ENCODE measurements around the gene NAA30. TPM values are rescaled to one million over a fixed set of nuclear protein-coding genes. Genes with fewer than 3 reads are reported as not detected.
A peak's percentile ranks its signal among the peaks of the same experiment; 100 is the strongest.

Gene NAA30
- total RNA-seq, 1 experiment from 2014 or later: 13.6 TPM

DNA sequence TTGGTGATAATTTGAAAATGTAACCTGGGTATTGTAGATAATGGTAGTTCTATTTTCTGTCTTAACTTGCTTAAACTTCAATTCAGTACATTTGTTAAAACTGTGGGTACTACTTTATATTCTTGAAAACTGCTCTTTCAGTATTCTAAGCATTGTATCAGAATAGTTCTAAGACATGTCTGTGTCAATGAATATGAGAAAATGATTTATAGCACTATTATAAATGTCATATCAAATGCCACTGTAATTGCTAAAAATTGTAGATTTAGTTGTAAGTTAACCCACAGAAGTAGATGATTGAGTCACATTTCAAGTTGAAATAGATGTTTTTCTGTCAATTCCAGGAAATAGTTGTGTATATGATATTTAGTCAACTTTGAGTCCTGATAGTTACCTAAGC, 2.4 kb downstream of the NAA30 start:
- DNase-seq (ENCODE audit: low read depth): no peak

DNA sequence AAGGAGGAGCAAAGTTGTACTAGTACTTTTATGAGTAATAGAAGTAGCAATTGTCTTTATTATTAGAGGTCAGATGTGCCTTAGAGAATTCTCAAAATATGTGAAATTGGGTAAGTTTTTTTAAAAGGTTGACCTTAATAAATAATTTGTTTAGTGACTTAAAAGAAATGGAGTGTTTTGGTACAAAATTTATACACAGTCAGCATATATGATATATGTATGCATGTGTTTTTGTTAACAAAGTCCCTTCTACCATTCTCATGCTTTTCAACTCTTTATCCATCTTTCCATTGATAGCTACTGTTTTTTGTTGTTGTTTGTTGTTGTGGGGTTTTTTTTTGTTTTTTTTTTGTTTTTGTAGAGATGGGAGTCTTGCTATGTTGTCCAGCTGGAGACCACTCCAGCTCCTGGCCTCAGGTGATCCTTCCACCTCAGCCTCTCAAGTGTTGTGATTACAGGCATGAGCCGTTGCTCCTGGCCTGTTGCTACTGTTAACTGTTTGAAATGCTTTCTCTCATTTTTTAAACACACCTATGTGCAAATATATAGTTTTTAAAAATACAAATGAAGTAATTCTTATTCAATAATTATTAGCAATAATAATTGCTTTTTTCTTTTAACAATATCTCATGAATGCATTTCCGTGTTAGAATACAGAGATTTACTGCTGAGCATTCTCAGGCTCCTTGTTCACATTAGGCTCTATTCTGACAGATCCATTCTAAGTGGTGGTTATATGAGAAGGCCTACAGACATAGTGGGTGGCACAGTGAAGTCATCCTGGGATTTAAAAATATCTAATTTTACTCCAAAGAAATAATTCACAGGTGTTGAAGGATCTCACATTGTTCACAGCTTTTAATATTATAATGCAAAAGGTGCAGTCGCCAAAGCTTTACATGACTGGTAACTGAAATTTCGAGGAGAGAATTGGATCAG, 10.4 kb downstream of the NAA30 start:
- DNase-seq (ENCODE audit: low read depth): no peak

DNA sequence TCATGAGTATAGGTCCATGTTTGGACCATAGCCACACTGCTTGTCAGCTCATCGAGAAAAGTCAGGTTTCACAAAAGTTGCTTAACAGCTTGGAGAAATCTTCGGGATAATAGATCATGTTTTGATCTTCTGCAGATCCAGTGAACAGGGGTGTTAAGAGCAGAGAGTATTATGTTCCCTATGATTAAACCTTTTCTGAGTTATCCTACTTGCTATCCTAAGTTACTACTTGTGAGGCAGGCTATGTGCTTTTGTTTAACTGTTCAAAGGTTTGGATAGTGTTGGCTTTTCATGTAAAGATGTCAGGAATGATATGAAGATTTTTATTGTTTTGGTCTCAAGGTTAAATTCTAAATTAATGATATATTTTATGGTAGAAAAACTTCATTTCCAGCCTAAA, 11.1 kb downstream of the NAA30 start:
- DNase-seq (ENCODE audit: low read depth): no peak

DNA sequence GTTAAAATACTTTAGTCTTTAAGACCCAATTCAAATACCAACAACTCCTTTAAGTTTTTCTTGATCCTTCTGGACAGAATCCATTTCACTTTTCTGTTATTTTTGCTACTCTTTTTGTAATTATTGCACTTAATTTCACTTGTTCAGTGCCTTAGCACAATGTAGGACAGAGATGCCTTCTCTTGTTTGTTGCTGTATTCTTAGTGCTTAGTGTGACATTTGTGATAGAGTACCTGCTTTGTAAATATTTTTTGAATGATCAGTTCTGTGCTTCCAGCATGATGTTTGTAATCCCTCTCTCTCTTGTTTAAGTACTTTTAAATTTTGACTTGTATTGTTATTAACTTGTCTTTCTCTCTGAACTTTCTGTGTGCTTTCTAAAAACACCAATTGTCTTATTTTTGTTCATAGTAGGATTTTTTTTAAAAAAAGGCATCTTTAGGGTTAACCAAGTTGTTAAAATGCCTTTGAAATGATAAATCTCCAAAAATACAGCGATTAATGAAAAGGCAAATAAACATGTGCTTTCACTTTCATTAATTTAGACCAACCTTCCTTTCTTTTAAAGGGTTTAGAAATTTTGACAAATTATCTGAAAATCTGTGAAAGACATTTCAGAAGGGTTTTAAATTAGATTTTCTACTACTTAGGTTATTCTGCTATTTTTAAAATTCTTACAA, 11.9 kb downstream of the NAA30 start:
- DNase-seq (ENCODE audit: low read depth): no peak

DNA sequence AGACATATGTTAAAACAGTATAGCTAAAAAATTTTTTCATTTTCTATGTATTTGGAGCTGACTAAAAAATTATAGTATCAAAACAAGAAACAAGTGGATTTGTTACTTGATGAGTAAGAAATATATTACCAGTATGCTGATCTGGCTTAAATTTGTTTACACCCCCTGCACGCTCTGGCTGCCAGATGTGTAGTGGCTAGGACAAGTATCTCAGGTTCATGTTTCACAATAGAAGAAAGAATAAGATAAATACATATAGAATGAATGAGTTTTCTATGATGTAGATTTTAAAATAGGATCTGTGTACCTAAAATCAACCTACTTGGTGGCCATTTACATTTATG, 13.1 kb downstream of the NAA30 start:
- DNase-seq (ENCODE audit: low read depth): no peak

DNA sequence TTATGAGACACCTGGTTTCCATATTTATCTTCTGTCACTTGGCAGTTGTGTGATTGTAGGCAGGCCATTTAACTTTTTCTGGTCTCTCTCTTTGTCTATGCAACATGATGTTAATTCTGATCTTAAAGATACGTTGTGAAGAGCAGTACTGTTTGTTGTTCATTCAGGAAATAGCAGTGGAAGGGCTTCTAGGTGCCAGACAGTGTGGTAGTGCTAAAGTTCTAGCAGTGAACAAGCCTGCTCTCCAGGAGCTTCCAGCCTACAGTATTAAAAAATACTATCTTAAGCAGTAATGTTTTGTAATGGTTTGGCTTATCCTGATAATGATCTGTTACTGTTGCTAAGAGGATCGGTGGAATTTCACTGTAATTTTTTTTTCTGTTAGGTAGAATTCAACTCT, 15.2 kb downstream of the NAA30 start:
- DNase-seq (ENCODE audit: low read depth): no peak

DNA sequence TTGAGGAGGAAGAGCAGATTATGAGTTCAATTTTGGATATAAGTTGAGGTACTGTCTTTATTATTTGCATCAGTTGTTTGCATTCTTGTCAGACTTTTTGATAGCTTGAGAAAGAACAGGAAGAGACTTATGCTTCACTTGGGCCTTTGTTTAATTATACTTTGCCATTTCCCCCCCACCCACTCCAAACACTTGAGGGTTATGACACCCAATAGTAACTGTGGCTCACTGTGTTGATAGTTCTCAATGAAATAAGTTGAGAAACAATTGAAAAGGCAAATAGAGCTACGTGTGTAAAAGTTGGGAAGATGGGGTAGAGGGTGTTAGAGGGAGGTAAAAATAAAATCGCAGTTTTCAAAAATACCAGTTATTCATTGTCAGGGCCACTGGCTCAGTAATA, 17.7 kb downstream of the NAA30 start:
- no peak for DNase-seq (ENCODE audit: low read depth)

DNA sequence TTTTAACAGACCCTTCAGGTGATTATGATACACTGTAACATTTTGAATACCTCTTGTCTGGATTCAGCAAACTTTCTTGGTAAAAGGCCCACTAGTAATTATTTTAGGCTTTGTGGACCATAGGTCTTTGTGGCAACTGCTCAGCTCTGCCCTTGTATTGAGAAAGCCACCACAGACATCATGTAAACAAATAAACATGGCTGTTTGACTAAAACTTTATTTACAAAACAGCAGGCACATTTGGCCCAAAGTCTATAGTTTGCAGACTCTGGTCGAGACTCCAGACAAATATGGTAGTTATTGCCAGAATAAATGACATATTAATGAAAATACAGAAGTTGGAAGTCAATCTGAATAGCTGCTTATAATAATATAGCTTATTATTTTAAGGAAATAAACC, 18.2 kb downstream of the NAA30 start:
- no peak for DNase-seq (ENCODE audit: low read depth)

DNA sequence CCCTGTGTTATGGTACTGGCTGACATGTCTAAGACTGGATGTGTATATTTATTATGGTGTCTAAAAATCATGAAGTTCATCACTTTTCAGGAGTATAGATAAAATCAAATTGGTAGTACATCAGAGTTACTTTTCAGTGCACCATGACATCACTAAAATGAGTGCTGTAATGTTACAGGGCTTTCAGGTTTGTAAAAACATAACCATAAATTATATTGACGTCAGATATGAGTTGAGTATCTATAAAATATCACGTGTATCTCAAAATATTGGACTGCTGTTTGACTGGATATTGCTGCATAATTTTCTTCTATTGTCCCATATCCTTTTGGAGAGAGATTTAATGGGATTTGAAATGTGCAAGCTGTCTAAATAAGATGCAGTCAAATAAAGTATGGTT, 22.0 kb downstream of the NAA30 start:
- DNase-seq (ENCODE audit: low read depth): no peak

DNA sequence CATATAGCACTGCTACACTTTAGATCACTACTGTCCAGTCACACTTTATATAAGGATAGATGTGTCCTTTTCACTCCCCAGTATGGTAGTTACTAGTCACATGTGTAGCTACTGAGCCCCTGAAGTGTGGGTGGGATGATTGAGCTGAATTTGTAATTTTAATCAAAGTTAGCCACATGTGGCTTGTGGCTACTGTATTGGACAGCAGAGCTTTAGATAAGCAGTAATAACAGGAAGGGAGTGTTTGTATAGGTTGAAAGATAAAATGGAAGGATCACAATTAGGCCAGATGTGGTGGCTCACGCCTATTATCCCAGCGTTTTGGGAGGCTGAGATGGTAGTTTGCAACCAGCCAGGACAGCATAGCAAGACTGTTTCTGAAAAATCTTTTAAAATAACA, 23.5 kb downstream of the NAA30 start:
- no peak for DNase-seq (ENCODE audit: low read depth)

DNA sequence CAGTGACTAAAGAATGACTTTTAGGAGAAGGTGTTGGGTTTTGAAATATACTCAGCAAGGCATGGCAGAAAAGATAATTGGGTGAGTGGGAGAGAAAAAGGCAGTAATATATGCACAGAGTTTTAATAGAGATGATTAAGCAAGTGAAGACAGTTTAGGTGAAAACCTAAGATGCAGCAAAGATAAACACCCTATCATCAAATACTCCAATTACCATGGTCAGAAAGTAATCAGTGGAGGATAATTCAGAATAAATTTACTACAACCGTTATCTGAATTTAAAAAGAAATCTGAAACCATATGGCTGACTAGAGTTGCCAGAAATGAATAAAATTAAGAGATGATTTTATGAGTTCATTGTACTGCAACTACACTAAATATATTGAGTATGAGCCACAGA, 26.8 kb downstream of the NAA30 start:
- no peak for DNase-seq (ENCODE audit: low read depth)

DNA sequence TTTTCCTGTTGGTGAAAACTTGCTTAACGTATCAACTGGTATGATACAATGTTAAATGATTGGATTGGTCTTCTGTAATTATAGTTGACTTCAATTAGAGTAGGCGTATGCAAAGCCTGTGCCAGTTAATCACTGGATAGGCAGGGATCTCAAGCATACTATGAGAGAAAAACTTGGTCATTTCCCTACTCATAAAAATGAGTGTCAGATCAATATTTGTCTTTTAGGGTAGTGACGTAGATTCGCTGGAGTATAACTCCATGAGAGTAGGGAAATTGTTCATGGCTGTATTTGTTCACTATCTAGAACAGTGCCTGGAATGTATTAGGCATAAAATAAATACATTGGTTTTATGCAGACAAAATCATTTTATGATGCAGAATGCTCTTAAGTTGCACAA, 28.6 kb downstream of the NAA30 start:
- DNase-seq (ENCODE audit: low read depth): no peak

DNA sequence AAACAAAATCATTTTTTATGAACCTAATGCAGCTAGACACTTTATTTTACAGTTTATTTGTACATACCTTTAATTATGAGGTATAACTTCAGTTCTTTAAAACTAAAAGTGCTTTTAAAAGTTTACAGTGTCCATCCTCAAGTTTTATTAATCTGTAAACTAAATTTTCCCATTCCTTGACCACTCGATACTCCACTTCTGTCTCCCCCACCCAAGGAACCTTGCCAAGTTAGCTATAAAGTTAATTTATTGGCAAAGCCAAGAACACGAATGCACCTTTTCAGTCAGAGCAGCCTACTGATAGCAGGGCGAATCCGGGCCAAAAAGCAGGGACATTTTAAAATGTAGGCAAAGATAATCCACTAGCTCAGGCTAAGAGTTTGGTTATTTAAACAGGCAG, 29.6 kb downstream of the NAA30 start:
- no peak for DNase-seq (ENCODE audit: low read depth)

DNA sequence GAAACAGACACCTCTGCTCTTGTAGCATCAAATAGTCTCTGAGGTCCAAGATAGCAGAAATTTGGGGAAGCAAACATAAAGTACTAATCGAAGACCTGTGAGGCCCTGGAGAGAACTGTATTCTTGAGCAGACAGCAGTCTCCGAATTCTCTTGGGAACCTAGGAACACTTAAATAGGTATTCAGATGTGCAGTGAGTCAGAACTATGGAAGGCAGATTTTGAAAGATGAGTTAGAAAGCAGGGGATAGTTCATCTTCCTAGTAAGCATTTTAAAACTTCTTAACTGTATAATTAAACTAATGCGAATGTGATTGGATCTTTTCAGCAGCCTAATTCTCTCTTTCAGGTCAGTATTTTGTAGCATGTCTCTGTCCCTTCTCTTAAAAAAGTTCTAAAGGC, 30.6 kb downstream of the NAA30 start:
- no peak for DNase-seq (ENCODE audit: low read depth)

DNA sequence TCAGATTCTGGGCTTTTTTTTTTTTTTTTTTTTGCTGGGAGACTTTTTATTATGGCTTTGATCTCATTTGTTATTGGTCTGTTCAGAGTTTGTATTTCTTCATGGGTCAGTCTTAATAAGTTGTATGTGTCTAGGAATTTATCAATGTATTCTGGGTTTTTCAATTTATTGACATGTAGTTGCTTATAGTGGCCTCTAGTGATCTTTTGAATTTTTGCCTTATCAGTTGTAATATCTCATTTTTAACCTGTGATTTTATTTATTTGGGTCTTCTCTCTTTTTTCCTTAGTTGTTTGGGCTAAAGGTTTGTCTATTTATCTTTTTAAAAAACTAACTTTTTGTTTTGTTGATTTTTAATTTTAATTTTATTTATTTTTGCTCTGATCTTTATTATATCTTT, 45.5 kb downstream of the NAA30 start:
- no peak for DNase-seq (ENCODE audit: low read depth)

DNA sequence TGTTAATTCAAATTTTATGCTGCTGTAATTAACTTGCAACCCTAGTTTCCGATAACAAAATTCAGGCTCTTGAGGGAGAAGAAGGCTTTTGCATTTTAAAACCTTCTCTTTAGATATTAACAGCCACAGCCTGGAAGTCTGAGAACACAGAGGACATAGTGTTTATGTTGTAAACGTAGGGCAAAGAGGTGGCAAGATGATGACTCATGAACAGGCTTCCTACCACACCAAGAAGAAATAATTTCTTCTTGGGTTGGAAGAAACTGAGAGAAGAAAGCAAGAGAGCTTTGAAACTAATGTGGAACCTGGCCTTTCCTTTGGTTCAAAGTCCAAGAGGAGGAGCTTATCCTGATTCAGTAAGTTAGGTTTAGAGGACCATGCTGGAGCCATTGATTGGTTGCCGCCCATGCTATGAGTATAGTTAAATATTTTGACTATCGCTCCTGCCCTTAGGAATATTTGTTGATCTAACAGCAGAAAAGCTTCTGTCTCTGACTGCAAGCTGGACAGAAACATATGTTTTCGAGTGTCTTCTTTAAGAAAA, 71.5 kb downstream of the NAA30 start:
- DNase-seq (ENCODE audit: low read depth): peak; percentile 80

DNA sequence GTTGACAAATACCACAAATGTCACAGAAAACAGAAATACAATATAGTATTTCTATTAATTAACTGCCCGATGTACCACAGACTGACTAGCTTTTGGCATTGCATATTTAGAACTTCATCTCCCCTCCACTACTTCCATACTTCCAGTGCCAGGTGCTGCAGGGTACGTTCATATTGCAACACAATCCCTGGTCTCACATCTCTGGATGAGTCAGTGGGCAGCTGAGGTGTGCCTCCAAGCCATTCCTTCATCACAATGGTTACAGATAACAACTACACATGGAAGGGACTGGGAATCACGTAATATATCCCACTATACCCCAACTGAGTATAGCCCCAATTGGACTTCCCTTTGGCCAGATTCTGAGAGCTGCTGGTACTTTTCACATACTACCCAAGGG, 72.2 kb downstream of the NAA30 start:
- peak; percentile 50 for DNase-seq (ENCODE audit: low read depth)

DNA sequence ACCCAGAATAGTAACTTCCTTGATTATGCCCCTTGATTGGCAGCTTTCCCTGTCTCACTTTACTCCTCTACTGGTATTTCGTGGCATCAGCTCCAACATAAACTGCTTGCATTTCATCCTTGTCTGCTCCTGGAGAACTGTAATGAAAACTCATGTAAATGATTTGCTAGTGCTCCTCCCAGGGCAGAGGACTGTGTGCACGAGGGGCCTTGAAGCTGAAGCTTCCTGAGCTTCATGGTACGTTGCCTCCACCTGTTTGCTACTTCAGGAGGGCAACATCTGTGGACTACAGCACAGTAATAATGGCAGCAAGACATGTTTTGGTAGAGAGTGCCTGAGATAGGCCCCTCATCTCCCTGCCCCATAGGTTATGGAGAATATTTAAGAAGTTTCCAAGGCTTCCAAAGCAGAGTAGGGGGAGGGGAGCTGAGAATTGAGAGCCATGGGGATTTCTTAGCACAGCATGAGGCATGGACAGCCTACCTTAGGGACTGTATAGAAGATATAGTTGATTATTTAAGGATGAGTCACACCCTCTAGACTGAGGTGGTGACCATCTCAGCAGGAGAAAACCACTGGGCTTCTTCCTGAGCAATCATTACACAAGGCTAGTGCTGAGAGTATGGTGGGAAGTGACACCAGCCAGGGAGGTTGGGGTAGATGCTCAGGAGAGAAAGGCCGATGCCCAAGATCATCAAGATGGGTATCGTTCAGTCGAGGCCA, 73.8 kb downstream of the NAA30 start:
- peak; percentile 78 for DNase-seq (ENCODE audit: low read depth)
